ENCODE measurements around the gene ZNF784. TPM values are rescaled to one million over a fixed set of nuclear protein-coding genes. Genes with fewer than 3 reads are reported as not detected.

Gene ZNF784
- total and polyA plus RNA-seq, 9 of the 15 experiments (the other 6 are each of a cell fraction or from before 2014, with no cell fraction given), result 0.14 to 6.1 (median 2.1) TPM

DNA sequence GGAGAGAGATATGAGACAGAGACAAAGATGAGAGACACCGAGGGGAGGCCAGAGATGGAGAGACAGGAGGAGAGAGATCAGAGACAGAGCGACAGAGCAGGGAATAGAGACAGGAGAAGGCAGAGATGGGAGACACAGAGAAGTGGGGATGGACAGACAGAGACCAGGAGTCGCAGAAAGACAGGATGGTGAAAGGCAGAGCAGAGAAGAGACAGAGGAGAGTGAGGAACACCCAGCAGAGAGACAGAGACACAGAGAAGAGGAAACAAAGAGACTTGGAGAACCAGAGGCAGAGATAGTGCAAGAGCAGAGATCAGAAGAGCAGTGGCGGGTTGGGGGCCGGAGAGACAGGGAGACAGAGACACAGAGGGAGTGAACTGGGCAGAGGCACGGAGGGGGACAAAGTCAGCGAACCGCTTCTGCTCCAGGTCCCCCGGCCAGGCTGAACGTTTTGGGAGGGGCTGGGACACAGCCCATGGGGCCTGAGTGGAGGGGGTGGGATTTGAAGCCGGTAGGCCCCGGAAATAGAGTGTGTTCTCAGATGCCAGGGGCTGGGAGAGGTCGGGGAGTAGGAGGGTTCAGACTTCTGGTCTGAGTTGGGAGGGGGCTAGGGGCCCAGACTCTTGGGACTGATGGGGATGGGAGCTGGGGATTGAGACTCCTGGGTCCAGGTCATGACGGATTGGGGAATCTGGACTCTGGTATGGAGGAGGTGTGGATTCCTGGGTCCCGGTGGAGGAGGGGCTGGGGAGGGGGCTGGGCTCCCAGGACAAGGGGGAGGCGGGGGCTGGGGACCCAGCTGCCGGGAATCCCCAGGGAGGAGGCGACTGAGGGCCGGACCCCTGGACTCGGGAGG, 44.4 kb downstream of the ZNF784 start (continued):
- TF ChIP-seq, protein P1, sequence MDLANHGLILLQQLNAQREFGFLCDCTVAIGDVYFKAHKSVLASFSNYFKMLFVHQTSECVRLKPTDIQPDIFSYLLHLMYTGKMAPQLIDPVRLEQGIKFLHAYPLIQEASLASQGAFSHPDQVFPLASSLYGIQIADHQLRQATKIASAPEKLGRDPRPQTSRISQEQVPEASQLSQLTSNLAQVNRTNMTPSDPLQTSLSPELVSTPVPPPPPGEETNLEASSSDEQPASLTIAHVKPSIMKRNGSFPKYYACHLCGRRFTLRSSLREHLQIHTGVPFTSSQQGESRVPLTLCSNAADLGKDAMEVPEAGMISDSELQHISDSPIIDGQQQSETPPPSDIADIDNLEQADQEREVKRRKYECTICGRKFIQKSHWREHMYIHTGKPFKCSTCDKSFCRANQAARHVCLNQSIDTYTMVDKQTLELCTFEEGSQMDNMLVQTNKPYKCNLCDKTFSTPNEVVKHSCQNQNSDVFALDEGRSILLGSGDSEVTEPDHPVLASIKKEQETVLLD (IDR thresholded peaks at IDR 0.05), result 0 out of 2 replicates have a peak, but pooled peaks have one; percentile 33
- TF ChIP-seq FOXK1 (CRISPR knock-in tag; IDR thresholded peaks at IDR 0.05; ENCODE audit: borderline replicate concordance) (no peak), ZBTB1 (CRISPR knock-in tag; IDR thresholded peaks at IDR 0.05; ENCODE audit: borderline replicate concordance, low read depth) (no peak), COPS2 (conservative IDR thresholded peaks at IDR 0.05) (no peak), MYC (IDR thresholded peaks at IDR 0.05; ENCODE audit: low read depth, low read length) (no peak), MYC (CRISPR knock-in tag; IDR thresholded peaks at IDR 0.05; ENCODE audit: borderline replicate concordance, low read depth) (no peak), TFAM (CRISPR knock-in tag; conservative IDR thresholded peaks at IDR 0.05) (no peak), ZNF197 (CRISPR knock-in tag; IDR thresholded peaks at IDR 0.05; ENCODE audit: low read depth) (no peak), YBX1 (IDR thresholded peaks at IDR 0.05) (no peak), RFX1 (IDR thresholded peaks at IDR 0.05) (no peak), GATAD2B (IDR thresholded peaks at IDR 0.05; ENCODE audit: borderline replicate concordance) (no peak), PHB (CRISPR knock-in tag; IDR thresholded peaks at IDR 0.05) (no peak), IFI16 (CRISPR knock-in tag; IDR thresholded peaks at IDR 0.05) (no peak), RBBP5 (IDR thresholded peaks at IDR 0.05; ENCODE audit: borderline replicate concordance, insufficient read depth, low read length, poor library complexity, severe bottlenecking) (no peak), NUFIP1 (IDR thresholded peaks at IDR 0.05; ENCODE audit: partially characterized antibody) (no peak), DACH1 (IDR thresholded peaks at IDR 0.05; ENCODE audit: partially characterized antibody) (no peak), CREB1 (IDR thresholded peaks at IDR 0.05) (no peak), CREB1 (CRISPR knock-in tag; IDR thresholded peaks at IDR 0.05) (no peak), FOXA1 (IDR thresholded peaks at IDR 0.05; ENCODE audit: borderline replicate concordance) (no peak), CHD2 (IDR thresholded peaks at IDR 0.05; ENCODE audit: low read depth, low read length) (no peak), ZNF668 (CRISPR knock-in tag; IDR thresholded peaks at IDR 0.05) (no peak), ZNF23 (CRISPR knock-in tag; IDR thresholded peaks at IDR 0.05) (no peak), TEAD1 (CRISPR knock-in tag; IDR thresholded peaks at IDR 0.05) (no peak), EHMT2 (IDR thresholded peaks at IDR 0.05) (peak; percentile 37; the same call in 1 of the 2 replicates), BCOR (IDR thresholded peaks at IDR 0.05) (peak; percentile 16; the same call in 1 of the 2 replicates)
- TF ChIP-seq, protein P2, sequence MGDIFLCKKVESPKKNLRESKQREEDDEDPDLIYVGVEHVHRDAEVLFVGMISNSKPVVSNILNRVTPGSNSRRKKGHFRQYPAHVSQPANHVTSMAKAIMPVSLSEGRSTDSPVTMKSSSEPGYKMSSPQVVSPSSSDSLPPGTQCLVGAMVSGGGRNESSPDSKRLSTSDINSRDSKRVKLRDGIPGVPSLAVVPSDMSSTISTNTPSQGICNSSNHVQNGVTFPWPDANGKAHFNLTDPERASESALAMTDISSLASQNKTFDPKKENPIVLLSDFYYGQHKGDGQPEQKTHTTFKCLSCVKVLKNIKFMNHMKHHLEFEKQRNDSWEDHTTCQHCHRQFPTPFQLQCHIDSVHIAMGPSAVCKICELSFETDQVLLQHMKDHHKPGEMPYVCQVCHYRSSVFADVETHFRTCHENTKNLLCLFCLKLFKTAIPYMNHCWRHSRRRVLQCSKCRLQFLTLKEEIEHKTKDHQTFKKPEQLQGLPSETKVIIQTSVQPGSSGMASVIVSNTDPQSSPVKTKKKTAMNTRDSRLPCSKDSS (IDR thresholded peaks at IDR 0.05; ENCODE audit: low read depth, partially characterized antibody), result peak; percentile 26
- TF ChIP-seq, protein P3, sequence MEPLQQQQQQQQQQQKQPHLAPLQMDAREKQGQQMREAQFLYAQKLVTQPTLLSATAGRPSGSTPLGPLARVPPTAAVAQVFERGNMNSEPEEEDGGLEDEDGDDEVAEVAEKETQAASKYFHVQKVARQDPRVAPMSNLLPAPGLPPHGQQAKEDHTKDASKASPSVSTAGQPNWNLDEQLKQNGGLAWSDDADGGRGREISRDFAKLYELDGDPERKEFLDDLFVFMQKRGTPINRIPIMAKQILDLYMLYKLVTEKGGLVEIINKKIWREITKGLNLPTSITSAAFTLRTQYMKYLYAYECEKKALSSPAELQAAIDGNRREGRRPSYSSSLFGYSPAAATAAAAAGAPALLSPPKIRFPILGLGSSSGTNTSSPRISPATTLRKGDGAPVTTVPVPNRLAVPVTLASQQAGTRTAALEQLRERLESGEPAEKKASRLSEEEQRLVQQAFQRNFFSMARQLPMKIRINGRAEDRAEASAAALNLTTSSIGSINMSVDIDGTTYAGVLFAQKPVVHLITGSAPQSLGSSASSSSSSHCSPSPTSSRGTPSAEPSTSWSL (CRISPR knock-in tag; IDR thresholded peaks at IDR 0.05; ENCODE audit: borderline replicate concordance), result no peak

Data from K562 (cell line).